ENCODE data around the gene DIABLO. TPM values are rescaled to one million over a fixed set of nuclear protein-coding genes. Genes with fewer than 3 reads are reported as not detected.
A peak's percentile ranks its signal among the peaks of the same experiment; 100 is the strongest.

Gene DIABLO
- total and polyA plus RNA-seq, 9 of the 15 experiments (the other 6 are each of a cell fraction or from before 2014, with no cell fraction given) = 37.3 to 101 (median 80.1) TPM

- no peak for TF ChIP-seq GABPB1 (CRISPR knock-in tag; IDR thresholded peaks at IDR 0.05)
- no peak for TF ChIP-seq ZBTB40 (IDR thresholded peaks at IDR 0.05)
- TF ChIP-seq ZBTB40 (CRISPR knock-in tag; IDR thresholded peaks at IDR 0.05) = no peak
- no peak for TF ChIP-seq ZNF263 (CRISPR knock-in tag; IDR thresholded peaks at IDR 0.05; ENCODE audit: borderline replicate concordance)
- no peak for TF ChIP-seq XRCC3 (IDR thresholded peaks at IDR 0.05)
- TF ChIP-seq DDX20 (tag; IDR thresholded peaks at IDR 0.05; ENCODE audit: low read depth) = no peak
- no peak for TF ChIP-seq ZHX1 (conservative IDR thresholded peaks at IDR 0.05; ENCODE audit: low read length)
- peak in 1 of 3 experiments; percentile 23 for TF ChIP-seq YY1 (IDR thresholded peaks at IDR 0.05; ENCODE audit: borderline replicate concordance in 1 of 3, control insufficient read depth in 1 of 3, extremely low read depth in 1 of 3, insufficient read depth in 3 of 3, insufficient read length in 1 of 3, insufficient replicate concordance in 2 of 3, low read depth in 1 of 3, low read length in 2 of 3)
- no peak for TF ChIP-seq C11orf30 (IDR thresholded peaks at IDR 0.05; ENCODE audit: low read depth)
- TF ChIP-seq RAD51 (IDR thresholded peaks at IDR 0.05; ENCODE audit: borderline replicate concordance, low read depth) = no peak
- peak; percentile 46; the same call in 1 of the 2 replicates for TF ChIP-seq LCOR (CRISPR knock-in tag; IDR thresholded peaks at IDR 0.05)
- no peak for TF ChIP-seq ELK3 (CRISPR knock-in tag; IDR thresholded peaks at IDR 0.05)
- TF ChIP-seq POLR2B (IDR thresholded peaks at IDR 0.05; ENCODE audit: low read depth, partially characterized antibody) = no peak
- no peak for TF ChIP-seq TFAM (CRISPR knock-in tag; conservative IDR thresholded peaks at IDR 0.05)
Observed at GRCh38 chr12:122203301-122204166, 22.3 kb downstream of the DIABLO start, which contains the start of gene B3GNT4 (continued).
